GM18499 (cell line): ENCODE data around the gene ADCY4.
A peak's percentile ranks its signal among the peaks of the same experiment; 100 is the strongest.

Experiments used
- ATAC-seq: cut with Tn5 transposase; IDR thresholded peaks from one replicate; pipeline ENCODE4 v1.9.1; 2021; ENCODE audit warnings: moderate number of reproducible peaks; ENCODE audit not compliant: insufficient read depth, unreplicated experiment

The ADCY4 gene

GRCh38 chr14:24304019-24304387 is 30.9 kb downstream of the ADCY4 start:
- no peak for ATAC-seq

GRCh38 chr14:24300326-24300980 is 34.4 kb downstream of the ADCY4 start:
- ATAC-seq, result no peak

GRCh38 chr14:24299255-24300191 is 35.3 kb downstream of the ADCY4 start, which contains the start of the genes DHRS1 and NOP9:
Gene DHRS1 (minus strand): TSS chr14:24299780. CDS start chr14:24299106, 674 bp downstream.
Gene NOP9 (plus strand): TSS chr14:24299850. CDS start chr14:24299955, 105 bp downstream.
- ATAC-seq, result peak; percentile 42

GRCh38 chr14:24298892-24299254 is 36.0 kb downstream of the ADCY4 start:
- ATAC-seq, result peak; percentile 2

- no peak for ATAC-seq
Measured at GRCh38 chr14:24297190-24297964, 37.5 kb downstream of the ADCY4 start.

GRCh38 chr14:24296341-24297157 is 38.3 kb downstream of the ADCY4 start:
- ATAC-seq, result peak; percentile 69

DNA sequence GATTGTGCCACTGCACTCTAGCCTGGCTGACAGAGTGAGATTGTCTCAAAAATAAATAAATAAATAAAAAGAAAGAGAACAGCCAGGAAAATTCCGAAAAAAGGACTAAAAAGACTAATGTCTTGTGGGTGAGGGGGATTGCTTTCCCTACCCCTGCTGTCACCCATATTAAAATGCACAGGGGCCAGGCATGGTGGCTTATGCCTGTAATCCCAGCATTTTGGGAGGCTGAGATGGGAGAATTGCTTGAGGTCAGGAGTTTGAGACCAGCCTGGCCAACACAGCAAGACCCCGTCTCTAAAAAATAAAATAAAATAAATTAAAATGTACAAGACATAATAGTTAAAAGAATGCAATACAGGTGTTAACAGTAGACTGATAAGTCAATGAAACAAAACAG is 41.3 kb downstream of the ADCY4 start:
- no peak for ATAC-seq

DNA sequence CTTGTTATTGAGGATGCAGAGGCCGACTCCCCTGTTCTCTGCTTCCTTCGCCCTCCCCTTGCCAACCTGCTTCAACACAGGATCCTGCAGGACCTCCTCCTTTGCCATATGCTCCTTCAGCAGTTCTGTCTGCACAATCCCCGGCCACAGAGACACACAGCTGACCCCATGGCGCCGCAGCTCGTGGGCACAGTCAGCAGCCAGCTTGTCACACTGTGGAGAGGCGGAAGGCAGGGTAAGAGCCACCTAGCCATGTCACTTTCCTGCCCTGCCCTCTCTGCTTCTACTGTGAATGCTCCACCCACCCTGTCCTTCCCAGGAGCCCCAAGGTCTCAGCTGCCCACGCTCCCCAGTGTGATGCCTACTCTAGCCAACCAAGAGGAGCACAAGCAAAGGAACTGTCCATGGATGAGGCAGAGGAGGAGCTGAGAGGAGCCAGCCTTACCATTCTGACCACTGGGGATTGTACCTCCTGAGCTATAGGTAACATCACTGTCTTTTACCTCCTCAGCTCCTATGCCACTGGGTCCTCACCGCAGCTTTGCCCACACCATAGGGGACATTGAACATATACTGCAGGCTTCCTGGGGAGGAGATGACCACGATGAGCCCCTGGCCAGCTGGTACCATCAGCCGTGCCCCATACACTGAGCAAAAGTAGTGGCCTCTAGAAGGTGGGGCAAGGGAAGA is 42.6 kb downstream of the ADCY4 start:
- no peak for ATAC-seq

- no peak for ATAC-seq
Measured at GRCh38 chr14:24291446-24292117, 43.3 kb downstream of the ADCY4 start.

- ATAC-seq, result no peak
Measured at GRCh38 chr14:24290746-24291145, 44.1 kb downstream of the ADCY4 start.

- no peak for ATAC-seq
Measured at GRCh38 chr14:24289649-24290280, 45.1 kb downstream of the ADCY4 start.

DNA sequence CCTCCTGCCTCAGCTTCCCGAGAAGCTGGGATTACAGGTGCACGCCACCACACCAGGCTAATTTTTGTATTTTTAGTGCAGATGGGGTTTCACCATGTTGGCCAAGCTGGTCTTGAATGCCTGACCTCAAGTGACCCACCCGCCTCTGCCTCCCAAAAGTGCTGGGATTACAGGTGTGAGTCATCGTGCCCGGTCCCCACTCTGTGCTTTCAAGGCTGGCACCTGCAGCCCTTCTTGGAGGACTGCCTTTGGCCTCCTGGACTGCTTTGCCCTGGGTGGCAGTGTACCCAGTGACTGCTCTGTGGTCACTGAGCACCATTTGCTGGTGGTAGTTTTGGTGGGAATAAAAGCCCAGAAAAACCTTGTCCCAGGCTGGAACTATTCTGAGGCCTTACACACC is 47.9 kb downstream of the ADCY4 start:
- ATAC-seq, result no peak

DNA sequence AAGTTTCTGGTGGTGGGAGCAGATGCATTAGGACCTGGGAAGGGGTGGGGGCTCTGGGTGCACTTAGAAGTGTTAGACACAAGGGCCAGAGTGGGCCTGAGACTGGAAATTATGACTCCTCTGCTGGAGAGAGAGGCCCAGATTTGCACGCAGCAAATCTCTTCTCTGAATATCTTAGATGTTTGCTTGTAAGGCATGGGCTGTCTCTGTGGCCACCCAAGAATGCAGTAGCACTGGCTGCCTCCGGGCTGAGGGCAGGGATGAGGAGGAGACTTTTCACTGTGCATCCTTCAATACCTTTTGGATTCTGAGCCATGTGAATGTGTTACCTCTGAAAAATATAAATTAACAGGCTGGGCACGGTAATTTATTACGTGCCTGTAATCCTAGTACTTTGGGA is 49.5 kb downstream of the ADCY4 start:
- no peak for ATAC-seq

DNA sequence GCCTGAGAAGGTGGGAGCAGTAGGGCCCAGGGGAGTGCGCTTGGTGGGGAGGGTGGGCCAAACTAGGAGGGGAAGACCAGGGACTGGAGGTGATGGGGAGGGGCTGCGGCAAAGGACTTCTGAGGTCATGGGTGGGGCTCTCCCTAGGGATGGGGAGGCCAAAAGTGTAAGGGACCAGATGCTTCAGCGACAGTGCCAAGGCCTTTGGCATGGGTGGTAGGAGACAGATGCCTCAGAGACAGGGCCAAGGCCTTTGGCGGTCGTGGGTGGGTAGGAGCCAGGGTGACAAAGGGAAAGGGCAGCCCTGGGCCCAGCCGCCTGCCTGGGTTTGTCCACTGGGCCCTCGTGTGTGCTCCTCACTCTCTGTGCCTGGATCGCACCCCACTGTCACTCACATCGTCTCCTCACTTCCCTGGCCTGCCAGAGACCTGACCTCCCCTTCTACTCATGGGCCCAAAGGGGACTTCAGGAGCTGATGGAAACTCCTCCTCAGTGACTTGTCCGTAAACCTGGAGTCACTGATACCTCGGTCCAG is 50.3 kb downstream of the ADCY4 start:
- ATAC-seq, result no peak

DNA sequence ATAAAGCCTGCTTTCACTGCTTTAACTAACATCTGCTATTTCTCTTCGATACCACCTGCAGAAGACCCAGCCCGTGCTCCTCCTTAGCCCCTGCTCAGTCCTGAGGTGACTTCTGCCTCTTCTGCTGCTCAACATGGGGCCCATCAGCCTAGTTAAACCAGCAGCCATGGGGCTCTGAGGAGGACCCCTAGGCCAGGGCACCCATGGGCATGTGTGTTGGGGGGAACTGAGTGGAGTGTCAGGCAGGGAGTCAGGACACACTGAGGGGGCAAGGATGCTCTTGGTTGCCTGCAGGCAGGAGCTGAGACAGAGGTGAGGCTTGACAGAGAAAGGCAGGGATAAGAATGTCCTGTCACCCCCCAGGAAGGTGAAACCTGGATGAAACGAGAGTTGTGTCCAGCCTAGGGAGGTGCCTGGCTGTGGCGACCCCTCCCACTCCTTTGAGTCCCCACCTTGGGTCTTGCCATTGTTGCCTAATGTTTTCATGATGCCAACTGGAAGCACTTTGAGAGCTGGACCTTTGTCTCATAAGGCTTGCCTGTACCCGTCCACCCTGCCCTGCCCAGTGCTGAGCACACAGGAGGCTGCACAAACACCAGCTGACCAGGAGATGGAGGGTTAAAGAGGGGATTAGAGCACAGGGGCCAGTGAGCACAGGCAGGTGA is 50.9 kb downstream of the ADCY4 start:
- ATAC-seq, result no peak

GRCh38 chr14:24282736-24283135 is 52.1 kb downstream of the ADCY4 start:
- no peak for ATAC-seq

GRCh38 chr14:24281636-24282035 is 53.2 kb downstream of the ADCY4 start:
- no peak for ATAC-seq
